ENCODE results near the gene AKR1C2. TPM values are rescaled to one million over a fixed set of nuclear protein-coding genes. Genes with fewer than 3 reads are reported as not detected.
"Not testable (repeated sequence)": the region's sequence is repeated elsewhere in the genome, so short reads cannot be mapped to it uniquely, and the experiment has no call there.

Gene AKR1C2
- total and polyA plus RNA-seq, 10 of the 15 experiments (the other 5 are each of a cell fraction or from before 2014, with no cell fraction given) = 0.31 to 0.44 (median 0.36) TPM; not detected in 7

DNA sequence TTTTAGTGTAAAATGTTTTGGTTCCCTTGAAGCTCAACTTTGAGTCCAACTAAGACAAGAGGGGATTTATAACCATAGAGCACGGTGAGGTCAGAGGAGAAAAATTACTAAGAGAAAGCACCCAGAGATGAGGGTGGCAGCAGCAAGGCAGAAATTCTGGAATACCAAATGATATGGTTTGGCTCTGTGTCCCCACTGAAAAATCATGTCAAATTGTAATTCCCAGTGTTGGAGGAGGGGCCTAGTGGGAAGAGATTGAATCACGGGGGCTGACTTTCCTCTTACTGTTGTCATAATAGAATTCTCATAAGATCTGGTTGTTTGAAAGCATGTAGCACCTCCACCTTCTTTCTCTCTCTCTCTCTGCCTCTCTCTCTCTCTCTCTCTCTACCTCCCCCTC lies 59.8 kb downstream of the AKR1C2 start (continued):
- no peak for TF ChIP-seq ZNF687 (IDR thresholded peaks at IDR 0.05)
- TF ChIP-seq RAD21 (IDR thresholded peaks at IDR 0.05; ENCODE audit: insufficient read depth, low read depth, low read length) = no peak
- TF ChIP-seq SREBF1 (IDR thresholded peaks at IDR 0.05; ENCODE audit: low read length) = no peak
- no peak for TF ChIP-seq TCF7 (IDR thresholded peaks at IDR 0.05; ENCODE audit: borderline replicate concordance)
- TF ChIP-seq, protein P1, sequence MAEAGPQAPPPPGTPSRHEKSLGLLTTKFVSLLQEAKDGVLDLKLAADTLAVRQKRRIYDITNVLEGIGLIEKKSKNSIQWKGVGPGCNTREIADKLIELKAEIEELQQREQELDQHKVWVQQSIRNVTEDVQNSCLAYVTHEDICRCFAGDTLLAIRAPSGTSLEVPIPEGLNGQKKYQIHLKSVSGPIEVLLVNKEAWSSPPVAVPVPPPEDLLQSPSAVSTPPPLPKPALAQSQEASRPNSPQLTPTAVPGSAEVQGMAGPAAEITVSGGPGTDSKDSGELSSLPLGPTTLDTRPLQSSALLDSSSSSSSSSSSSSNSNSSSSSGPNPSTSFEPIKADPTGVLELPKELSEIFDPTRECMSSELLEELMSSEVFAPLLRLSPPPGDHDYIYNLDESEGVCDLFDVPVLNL (IDR thresholded peaks at IDR 0.05; ENCODE audit: low read depth, low read length) = no peak
- no peak for TF ChIP-seq MYB (IDR thresholded peaks at IDR 0.05; ENCODE audit: borderline replicate concordance, low read depth, low read length)

GRCh38 chr10:4943416-4943815 lies 60.2 kb downstream of the AKR1C2 start:
- intact Hi-C loops (cut with micrococcal nuclease; ENCODE audit: unreplicated experiment); RAD21 ChIA-PET (ENCODE audit: unreplicated experiment); H3K36me3 ChIP-seq (ENCODE audit: control insufficient read depth in 2 of 2, insufficient read depth in 2 of 2, low read length in 1 of 2); H3K79me2 ChIP-seq (ENCODE audit: control insufficient read depth, insufficient read depth, low read length); CTCF ChIA-PET; POLR2A ChIA-PET; H3K4me3 ChIP-seq; H3K27ac ChIP-seq (ENCODE audit: control insufficient read depth, insufficient read depth); FAIRE-seq; H3K9me3 ChIP-seq (replicated peaks; ENCODE audit: control insufficient read depth, insufficient read depth, low read length); H3K4me2 ChIP-seq (ENCODE audit: control insufficient read depth, insufficient read depth); H3K4me1 ChIP-seq (ENCODE audit: control insufficient read depth, insufficient read depth, low read length); in situ Hi-C loops (cut with MboI); SMC1A ChIA-PET (ENCODE audit: uncharacterized antibody, unreplicated experiment); H3K27me3 ChIP-seq (replicated peaks in 1 of 2; ENCODE audit: control insufficient read depth in 2 of 2, insufficient read depth in 2 of 2, low read length in 1 of 2); H4K20me1 ChIP-seq (ENCODE audit: control insufficient read depth, insufficient read depth); DNase-seq (ENCODE audit: low read depth, low spot score); H3K9ac ChIP-seq (ENCODE audit: control insufficient read depth, insufficient read depth, low read length); H2AFZ ChIP-seq (ENCODE audit: control insufficient read depth, low read depth, low read length); BruUV-seq (replicated peaks); ATAC-seq: not testable (repeated sequence)

- H3K4me2 ChIP-seq (ENCODE audit: control insufficient read depth, insufficient read depth); H3K9ac ChIP-seq (ENCODE audit: control insufficient read depth, insufficient read depth, low read length); intact Hi-C loops (cut with micrococcal nuclease; ENCODE audit: unreplicated experiment); H3K9me3 ChIP-seq (replicated peaks; ENCODE audit: control insufficient read depth, insufficient read depth, low read length); in situ Hi-C loops (cut with MboI); H3K79me2 ChIP-seq (ENCODE audit: control insufficient read depth, insufficient read depth, low read length); ATAC-seq; H4K20me1 ChIP-seq (ENCODE audit: control insufficient read depth, insufficient read depth); CTCF ChIA-PET; DNase-seq (ENCODE audit: low read depth, low spot score); POLR2A ChIA-PET; H3K4me3 ChIP-seq; FAIRE-seq; RAD21 ChIA-PET (ENCODE audit: unreplicated experiment); H3K36me3 ChIP-seq (ENCODE audit: control insufficient read depth in 2 of 2, insufficient read depth in 2 of 2, low read length in 1 of 2); H2AFZ ChIP-seq (ENCODE audit: control insufficient read depth, low read depth, low read length); BruUV-seq (replicated peaks); H3K27ac ChIP-seq (ENCODE audit: control insufficient read depth, insufficient read depth); SMC1A ChIA-PET (ENCODE audit: uncharacterized antibody, unreplicated experiment); H3K27me3 ChIP-seq (replicated peaks in 1 of 2; ENCODE audit: control insufficient read depth in 2 of 2, insufficient read depth in 2 of 2, low read length in 1 of 2); H3K4me1 ChIP-seq (ENCODE audit: control insufficient read depth, insufficient read depth, low read length): not testable (repeated sequence)
- 23% methylated on average over 2 of the region's 2 CpGs for WGBS (ENCODE audit: insufficient coverage, insufficient replicate concordance, low lambda C conversion rate, missing lambda C conversion rate)
These were observed 60.7 kb downstream of the AKR1C2 start for GRCh38 chr10:4942931-4943330.

Measured in GM12878 (cell line).